HuH-7.5 (cell line): ENCODE measurements around the gene ZBTB7B.
"Not testable (repeated sequence)": the region's sequence is repeated elsewhere in the genome, so short reads cannot be mapped to it uniquely, and the experiment has no call there.

Experiments
- DNase-seq: peaks from one replicate; pipeline ENCODE4 v3.0.0; 2011; ENCODE audit warnings: low spot score

Gene ZBTB7B

DNA sequence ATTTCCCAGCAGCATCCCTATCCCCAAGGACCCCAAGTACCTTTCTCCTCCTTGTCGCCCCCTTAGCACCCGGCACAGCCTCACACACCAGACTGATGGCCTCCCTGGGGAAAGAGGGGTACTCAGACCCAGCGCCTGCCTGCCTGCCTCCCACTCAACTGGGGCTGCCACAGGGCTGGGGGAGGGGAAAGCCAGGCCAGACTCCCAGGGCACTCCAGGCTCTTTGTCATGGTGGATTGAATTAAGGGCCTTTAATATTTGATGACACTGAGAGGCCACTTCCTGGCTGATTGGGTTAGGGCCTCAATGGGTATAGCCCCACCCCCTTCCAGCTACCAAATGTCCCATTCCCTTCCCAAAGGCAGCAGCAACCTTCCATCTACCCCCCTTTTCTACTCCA, 33.9 kb upstream of the ZBTB7B start:
- DNase-seq, result no peak

DNA sequence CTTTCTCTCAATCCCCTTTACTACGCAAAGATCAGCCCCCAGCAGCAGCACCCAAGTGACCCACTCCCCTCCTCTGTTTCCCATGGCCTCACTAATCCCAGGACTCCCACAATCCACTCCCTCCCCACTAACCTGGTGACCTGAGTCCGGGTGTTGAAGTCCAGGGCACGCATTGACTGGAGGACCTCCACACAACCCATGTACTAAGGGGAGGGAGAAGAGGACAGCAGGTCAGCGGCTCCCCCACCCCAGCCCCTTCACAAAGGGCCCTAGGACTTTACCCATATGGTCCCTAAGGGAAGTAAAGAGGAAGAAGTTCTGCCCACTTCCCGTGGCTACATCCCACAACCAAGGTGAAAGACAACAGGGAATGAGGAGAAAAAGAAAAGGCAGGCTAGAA, 33.4 kb upstream of the ZBTB7B start:
- DNase-seq, result no peak

DNA sequence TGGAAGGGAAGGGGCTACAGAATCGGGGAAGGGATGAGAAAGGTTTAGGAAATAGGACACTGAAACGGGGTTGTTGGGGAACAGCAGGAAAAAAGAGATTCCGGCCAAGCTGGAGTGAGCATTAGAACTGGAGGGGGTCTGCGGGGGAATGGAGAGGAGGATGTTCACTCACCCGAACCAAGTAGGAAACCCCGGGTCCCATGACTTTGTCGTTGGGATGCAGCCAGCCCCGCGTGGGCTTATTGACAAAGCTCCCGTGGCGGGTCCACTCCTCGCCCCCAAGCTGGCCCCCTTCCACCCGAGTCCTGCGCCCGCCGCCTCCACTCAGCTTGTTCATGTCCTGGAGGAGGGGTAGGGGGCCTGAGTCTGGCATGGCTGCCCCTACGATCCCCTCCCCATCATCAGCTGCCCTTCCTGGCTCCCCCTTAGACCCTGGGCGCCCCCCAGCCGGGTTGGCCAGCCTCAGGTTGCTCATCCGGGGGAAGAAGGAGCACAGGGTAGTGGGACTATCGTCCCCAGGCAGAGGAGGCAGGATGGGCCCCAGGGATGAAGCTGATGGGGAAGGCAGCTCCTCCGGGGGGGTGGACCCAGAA, 32.6 kb upstream of the ZBTB7B start:
- DNase-seq, result no peak

DNA sequence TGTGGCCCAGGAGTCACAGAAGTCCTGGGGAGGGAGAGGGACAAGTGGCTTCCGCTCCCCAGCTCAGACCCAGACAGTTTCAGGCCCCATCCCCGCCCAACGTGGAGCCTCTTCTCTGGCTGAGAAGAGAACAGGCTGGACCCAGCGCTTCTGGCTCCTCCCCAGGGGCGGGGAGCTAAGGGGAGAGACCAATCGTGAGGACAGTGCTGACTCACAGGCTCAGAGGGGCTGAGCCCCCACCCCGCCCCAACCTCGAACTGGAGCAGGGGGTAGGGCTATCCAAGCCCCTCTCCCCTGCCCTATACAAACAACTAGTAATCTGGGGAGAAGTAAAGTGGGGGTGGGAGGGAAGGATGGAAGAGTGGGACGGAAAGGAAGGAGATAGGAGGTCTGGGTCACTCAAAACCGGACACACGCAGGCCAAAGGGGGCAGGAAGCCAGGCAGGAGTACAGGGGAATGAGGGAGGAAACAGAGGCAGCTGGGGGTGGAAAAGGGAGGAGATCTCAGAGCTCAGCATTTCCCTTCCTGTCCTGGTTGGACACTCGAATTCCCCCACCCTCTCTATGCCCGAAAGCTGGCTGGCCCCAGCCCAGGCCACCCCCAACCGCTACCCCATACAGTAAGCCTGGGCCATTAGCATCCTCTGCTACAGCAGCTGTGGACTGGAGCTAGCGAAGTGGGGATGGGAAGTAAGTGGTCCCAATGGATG, 31.8 kb upstream of the ZBTB7B start, which contains the start of gene SHC1:
TSS of gene SHC1 (minus strand) at position 117 of the 710 bp plus-strand sequence. CDS start 221 bp downstream, outside the sequence.
- peak; percentile 72 for DNase-seq

DNA sequence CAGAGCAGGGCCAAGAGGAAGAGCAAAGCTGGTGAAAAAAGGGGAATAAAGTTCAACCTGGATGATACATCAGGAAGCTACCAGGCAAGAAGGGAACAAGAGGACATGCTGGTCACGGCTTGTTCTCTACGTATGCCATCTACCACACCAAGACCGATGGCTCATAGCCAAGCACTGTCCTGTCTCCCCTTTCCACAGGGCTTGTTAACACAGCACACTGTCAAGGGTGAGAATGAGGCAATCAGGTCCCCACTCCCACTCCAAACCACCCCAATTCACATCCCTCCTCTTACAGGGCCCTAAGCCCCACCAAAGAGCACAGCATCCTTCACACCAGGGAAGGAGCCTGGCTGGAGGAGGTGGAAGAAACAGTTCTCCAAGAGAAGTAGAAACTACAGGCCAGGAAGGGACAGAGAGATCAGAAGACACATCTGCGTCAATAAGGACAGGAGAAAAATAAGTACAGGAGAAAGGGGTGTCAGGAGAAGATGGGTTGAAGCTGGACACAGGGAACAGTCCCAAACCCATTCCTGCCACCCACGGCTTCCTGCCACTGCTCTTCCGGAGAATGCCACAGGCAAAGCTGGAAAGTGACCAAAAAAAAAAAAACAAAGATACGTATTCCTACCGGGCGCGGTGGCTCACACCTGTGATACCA, 31.1 kb upstream of the ZBTB7B start:
- no peak for DNase-seq

DNA sequence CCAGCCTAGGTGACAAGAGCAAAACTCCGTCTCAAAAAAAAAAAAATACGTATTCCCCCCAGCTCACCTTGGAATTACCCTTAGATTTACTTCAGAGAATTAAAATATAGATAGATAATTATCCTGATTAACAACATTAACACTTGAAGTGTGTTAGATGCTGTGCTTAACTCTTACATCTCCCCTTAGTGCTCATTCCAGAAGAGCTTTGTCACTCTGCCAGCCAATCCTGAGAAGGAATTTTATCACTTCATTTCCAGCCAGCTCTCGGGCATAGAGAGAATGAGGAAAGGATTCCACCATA, 30.4 kb upstream of the ZBTB7B start:
- no peak for DNase-seq

DNA sequence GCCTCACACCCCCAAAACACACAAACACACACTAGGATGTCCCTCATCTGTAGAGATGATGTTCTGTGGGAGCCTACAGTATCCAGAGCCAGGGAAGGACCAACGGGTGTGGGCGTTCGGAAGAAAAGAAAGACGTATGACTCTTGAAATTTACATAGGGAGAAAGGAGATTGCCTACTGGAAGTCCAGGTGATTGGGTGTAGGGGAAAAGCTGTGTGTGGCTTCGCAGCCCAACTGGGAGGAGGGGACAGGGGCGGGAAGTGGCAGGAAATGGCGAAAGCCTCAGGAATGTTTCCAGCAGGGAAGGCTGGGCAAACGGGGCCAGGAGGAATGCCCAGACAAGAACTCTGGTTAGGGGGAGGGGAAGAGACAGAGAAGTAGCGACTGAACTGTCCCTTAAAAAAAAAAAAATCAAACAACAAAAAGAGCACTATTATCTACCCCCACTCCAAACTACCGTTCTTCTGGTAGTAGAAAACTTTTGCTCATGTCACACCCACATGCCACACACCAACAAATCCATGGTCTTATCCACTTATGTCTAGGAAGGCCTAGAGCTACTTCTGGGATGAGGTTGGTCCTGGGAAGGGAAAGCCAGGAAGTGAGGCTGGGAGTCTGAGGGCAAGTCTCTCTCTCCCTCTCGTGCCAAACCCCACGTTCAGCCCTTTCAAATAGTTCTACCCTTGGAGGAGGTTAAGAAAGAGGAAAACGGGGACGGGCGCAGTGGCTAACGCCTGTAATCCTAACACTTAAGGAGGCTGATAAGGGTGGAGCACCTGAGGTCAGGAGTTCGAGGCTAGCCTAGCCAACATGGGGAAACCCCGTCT, 29.9 kb upstream of the ZBTB7B start:
- DNase-seq, result peak; percentile 90

DNA sequence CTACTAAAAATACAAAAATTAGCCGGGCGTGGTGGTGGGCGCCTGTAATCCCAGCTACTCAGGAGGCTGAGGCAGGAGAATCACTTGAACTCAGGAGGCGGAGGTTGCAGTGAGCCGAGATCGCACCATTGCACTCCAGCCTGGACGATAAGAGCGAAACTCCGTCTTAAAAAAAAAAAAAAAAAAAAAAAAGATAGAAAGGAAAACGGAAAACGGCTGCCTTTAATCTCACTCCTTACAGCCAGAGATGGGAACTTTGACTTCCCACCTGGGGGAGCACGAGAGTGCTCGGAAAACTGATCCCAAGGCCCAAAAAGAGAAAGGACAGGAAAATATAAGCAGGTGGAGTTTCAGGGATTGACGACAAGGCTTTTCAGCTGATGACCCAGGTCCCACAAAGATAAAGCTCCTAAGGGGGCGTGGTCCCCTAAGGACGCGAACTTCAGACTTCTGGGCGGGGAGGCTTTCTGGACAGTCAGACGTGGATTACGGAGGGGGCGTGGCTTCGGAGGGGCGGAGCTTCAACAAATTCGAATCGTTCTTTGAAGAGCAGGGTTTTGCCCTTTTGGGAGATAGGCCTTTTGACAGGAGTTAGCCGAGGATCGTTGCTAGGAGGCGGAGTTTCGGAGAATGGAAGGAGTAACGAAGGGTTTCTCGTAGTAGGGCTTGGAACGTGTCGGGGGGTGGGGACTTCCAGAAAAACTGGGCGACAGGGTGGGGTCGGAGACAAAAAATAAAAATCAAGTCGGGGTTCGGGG, 29.1 kb upstream of the ZBTB7B start:
- DNase-seq, result peak; percentile 72

DNA sequence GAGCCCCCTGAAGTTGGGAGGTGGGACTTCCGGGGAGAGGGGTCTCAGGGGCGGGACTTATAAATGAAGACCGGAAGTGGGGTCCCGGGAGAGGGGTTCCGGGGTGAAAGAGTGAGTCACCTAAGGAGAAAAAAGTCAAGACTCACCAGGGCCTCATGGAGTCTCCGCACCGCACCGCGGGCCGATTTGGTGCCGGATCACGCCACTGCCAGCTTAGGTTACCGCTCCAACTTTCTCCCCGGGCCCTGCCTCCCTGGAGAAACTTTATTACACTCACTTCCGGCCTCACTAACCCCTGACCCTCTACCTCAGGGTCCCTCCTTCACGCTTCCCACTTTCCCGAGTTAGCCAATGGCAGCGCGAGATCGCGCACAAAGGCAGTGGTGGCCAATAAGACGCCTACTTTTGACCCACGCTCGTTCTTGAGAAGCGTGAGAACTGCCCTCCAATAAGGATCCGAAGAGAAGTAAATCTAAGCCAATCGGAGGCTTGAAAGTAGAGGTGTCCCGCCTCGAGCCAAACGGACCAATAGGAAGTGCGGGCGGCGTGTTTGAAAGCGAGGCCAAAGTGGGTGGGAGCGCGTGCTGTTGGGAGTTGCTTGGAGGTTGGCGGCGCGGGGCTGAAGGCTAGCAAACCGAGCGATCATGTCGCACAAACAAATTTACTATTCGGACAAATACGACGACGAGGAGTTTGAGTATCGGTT, 28.3 kb upstream of the ZBTB7B start, which contains the start of gene CKS1B:
TSS of gene CKS1B (plus strand) at position 580 of the 706 bp plus-strand sequence. CDS start at position 645, 65 bp downstream.
- peak; percentile 95 for DNase-seq

DNA sequence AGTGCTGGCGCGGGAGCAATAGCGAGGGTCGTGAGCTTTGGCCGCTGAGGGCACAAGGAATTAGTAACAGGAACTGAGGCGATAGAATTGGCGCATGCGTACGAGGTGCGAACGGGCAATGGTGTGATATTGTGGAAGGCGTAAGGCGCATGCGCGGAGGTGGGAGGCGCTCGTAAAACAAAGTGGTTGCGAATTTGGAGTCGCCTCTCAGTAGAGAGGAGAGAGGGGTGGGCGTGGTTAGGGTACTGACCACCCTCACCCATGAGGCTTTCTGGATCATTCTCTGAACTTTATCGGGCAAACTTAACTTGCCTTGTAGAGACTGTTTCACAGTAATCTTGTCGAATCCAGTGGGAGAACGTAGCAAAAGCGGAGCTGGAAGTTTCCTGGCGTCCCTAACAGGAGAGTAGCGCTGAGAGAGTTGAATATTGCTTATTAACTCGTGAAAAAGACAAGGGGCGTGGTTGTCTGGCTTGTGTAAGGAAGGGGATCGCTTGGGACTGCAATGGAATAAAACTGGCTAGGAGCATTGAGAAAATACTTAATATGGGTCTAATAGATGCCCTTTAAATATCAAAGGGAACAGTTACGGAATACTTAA, 27.7 kb upstream of the ZBTB7B start:
- DNase-seq, result peak; percentile 78

DNA sequence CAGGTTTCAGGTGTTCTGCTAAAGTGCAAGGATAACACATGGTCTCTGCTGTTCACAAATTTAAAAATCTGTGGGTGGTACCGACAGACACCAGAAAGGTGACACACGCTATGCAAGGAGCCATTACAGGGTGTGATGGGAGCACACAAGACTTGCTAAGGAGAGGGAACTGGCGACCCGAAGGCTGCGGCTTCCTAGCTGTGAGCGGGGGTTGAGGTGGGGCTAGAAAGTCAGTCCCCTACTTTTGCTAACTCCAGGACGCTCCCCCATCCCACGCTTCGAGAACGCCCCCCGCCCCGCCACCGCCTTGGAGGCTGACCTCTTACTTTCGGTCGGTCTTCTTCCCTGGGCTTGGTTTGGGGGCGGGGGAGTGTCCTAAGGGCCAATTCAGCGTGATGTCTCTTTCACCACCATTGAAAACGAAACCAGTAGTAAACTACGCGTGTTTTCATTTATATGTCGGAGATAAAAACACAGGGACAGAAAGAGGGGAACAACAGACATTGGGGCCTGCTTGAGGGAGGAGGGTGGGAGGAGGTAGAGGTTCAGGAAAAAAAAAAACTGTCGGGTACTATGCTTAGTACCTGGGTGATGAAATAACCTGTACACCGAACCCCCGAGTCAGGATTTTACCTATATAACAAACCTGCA, 27.1 kb upstream of the ZBTB7B start:
- no peak for DNase-seq

DNA sequence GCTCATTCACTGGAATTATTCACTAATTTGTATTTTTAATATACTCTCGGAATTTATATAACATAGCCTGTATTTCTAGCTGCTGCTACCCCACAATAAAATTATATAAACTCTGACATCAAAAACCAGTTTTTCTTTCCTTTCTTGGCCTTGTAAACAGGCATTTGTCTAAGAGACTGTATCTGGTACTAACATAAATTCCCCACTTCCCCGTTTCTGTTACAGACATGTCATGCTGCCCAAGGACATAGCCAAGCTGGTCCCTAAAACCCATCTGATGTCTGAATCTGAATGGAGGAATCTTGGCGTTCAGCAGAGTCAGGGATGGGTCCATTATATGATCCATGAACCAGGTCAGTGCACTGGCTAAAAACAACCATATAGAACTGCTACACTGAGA, 24.8 kb upstream of the ZBTB7B start:
- not testable (repeated sequence) for DNase-seq

DNA sequence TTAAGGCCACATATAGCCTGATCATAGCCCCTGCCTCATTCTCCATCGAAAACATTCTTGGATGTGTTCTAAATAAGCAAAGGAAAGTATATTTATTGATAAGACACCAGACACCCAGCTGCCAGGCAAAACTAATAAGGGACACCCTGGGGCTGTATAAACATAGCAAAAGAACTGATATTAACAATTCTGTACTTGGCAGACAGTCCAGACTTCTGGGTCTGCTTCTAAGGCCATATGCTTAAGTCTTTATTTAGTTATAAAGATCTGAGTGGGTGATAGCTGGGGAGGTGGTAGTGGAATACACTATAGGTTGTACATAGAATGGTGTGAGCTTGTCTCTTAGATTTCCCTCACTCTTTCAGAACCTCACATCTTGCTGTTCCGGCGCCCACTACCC, 24.2 kb upstream of the ZBTB7B start:
- DNase-seq, result no peak

DNA sequence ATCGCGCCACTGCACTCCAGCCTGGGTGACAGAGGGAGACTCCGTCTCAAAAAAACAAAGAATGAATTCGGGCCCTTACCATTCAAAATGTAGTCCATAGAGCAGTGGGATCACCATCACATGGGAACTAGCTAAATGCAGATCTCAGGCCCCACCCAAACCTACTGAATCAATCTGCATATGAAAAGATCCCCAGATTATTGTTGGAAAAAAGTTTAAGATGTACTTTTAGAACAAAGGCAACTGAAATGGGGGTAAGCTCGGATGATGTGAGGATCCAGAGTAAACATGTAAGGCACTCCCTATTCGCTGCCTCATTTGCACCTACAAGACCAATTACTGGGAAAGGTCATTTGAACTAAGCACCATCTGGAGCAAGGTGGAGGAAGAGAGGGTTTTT, 20.3 kb upstream of the ZBTB7B start:
- no peak for DNase-seq

DNA sequence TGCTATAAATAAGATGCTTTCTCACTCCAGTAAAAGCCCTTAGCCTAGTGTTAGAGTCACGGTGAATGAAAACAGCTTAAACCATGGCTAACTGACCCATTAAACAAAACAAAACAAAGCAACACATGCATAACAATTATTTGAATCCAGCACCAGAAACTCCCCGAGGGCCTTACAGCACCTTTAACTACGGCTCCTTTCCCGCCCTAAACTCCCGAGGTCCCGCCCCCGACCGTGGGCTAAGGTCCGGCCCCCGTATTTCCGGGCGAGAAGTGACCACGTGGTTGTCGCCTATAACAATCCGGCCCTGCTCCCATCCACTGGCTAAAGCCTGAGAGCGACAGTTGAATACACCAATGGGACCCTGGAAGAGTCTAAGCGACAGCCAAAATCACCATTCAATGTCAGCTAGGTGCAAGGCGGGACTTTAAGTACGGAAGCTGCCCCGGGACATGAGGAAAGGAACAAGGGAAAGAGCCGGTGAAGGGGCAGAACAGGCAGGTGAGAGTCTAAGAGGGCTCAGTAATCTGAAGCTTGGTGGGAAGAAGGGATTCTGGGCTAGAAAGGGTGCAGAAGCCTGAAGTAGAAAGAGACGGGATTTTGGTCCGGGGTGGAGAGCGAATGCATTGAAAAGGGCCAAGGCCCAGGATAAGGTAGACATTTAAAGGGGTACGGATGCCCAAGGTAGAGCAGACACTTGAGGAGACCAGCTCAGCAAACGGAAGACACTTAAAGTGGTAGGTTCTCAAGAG, 19.5 kb upstream of the ZBTB7B start, which contains the start of gene FLAD1:
TSS of gene FLAD1 (plus strand) at position 448 of the 752 bp plus-strand sequence. CDS start 351 bp downstream, outside the sequence.
- peak; percentile 98 for DNase-seq

DNA sequence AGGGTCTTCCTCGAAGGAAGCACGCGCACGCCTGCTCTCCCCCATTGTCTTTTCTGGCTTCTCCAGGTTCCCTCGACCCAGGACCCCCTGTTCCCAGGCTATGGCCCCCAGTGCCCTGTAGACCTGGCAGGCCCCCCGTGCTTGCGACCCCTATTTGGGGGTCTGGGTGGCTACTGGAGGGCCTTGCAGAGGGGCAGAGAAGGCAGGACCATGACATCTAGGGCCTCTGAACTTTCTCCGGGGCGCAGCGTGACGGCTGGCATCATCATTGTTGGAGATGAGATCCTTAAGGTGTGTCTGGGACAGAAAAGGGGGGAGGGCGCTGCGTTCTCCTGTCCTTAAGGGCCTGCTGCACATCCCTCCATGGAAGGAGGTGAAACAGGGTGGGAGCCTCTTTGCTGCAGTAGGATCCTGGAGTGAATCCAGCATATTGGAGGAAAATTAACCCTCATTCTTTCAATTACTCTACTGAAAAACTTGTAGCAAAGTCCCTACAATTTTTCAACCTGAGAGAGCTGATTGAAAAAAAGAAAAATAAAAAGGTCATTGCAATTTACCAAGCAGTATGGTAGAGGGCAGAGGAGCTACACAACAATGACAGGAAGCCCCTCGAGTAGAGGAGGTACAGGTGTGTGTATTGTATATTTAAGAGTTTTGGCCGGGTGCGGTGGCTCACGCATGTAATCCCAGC, 18.7 kb upstream of the ZBTB7B start:
- no peak for DNase-seq

DNA sequence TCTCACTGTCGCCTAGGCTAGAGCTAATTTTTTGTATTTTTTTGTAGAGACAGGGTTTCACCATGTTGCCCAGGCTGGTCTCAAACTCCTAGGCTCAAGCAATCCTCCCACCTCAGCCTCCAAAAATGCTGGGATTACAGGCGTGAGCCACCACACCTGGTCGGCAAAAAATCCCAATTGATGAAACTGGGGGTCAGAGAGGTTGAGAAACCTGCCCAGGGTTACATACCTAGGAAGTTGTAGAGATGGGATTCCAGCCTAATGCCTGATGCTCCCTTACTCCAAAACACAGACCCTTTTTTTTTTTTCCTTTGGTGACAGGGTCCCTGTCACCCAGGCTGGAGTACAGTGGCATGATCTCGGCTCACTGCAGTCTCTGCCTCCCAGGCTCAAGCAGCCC, 15.9 kb upstream of the ZBTB7B start:
- not testable (repeated sequence) for DNase-seq

DNA sequence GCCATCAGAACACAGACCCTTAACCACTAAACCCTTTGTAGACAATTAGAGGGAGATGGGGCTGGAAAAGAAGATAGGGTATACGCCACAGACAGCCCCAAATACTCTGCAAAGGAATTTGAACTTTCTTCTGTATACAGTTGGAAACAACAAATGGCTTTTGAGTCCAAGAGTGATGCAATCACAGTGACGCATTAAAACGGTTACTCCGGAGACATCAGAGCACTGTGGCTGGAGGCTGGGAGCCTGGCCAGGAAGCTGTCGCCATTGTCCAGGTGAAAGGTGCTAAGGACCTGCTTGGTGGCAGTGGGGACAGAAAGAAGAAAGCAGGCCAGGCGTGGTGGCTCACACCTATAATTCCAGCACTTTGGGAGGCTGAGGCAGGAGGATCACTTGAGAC, 15.3 kb upstream of the ZBTB7B start:
- no peak for DNase-seq
